Endothelial cell of umbilical vein (primary cell): ENCODE results near the gene EHMT1. TPM values are rescaled to one million over a fixed set of nuclear protein-coding genes. Genes with fewer than 3 reads are reported as not detected.

Experiments
- BruUV-seq: library from RNA; stranded (reverse); fragments of 400-500 nt; replicated peaks from 2 replicates; lab custom pipeline; 2021; lab: Mats Ljungman, UMichigan
- CTCF ChIA-PET: fragments of 300-600, 350-600 bp; sonication (Branson Sonifier 250); formaldehyde crosslinking; loops from one replicate; lab custom pipeline; 2021; ENCODE audit warnings: antibody characterized with exemption, inconsistent platforms; lab: Charles Lee
- POLR2A ChIA-PET: fragments of 300-600, 350-600 bp; sonication (Branson Sonifier 250); formaldehyde crosslinking; loops from one replicate; lab custom pipeline; 2021; ENCODE audit warnings: antibody characterized with exemption, inconsistent platforms; lab: Charles Lee
- DNase-seq: peaks from one replicate; pipeline ENCODE4 v3.0.0-alpha.2; 2011; ENCODE audit warnings: low read depth, low spot score
- FAIRE-seq: peaks from 2 replicates; lab custom pipeline; 2011; peaks lifted over from hg19 to GRCh38; lab: Jason Lieb, UNC
- H2AFZ ChIP-seq: 2 replicates; pipeline ENCODE4 v1.6.0; 2012; ENCODE audit warnings: low read depth, low read length, control low read depth, inconsistent platforms
- H3K27ac ChIP-seq: 2 replicates; pipeline ENCODE4 v1.5.1; 2011; ENCODE audit warnings: low read depth, mild to moderate bottlenecking, control low read depth, low read length, moderate library complexity; ENCODE audit not compliant: insufficient read depth
- H3K27me3 ChIP-seq, 2 experiments: 2 replicates each; pipeline versions ENCODE4 v1.6.0 to v1.6.1; 2011; ENCODE audit warnings: low read length in 2 of 2, mixed read lengths in 1 of 2; ENCODE audit not compliant: control insufficient read depth in 2 of 2, insufficient read depth in 2 of 2
- H3K36me3 ChIP-seq, 2 experiments: 2 replicates in 1 of 2; 3 replicates in 1 of 2; pipeline ENCODE4 v1.5.1; 2011; ENCODE audit warnings: low read length in 2 of 2, mild to moderate bottlenecking in 1 of 2, moderate library complexity in 1 of 2; ENCODE audit not compliant: control insufficient read depth in 2 of 2, insufficient read depth in 2 of 2; ENCODE audit errors: extremely low read depth in 1 of 2
- H3K4me1 ChIP-seq: 3 replicates; pipeline ENCODE4 v1.5.1; 2011; ENCODE audit warnings: mild to moderate bottlenecking, low read length; ENCODE audit not compliant: control insufficient read depth, insufficient read depth; ENCODE audit errors: extremely low read depth
- H3K4me2 ChIP-seq: 2 replicates; pipeline ENCODE4 v1.6.1; 2011; ENCODE audit warnings: low read length, control low read depth, mixed read lengths; ENCODE audit not compliant: insufficient read depth
- H3K4me3 ChIP-seq, 3 experiments: fragments of 200-600 bp in 1 of 3; sonication (generic), shearing (Covaris generic) in 1 of 3; replicated peaks in 1 of 3; 2 replicates each; pipeline ENCODE4 v1.5.1; 2011 to 2016; ENCODE audit warnings: control low read depth in 3 of 3, low read length in 3 of 3, mild to moderate bottlenecking in 2 of 3, inconsistent platforms in 1 of 3, low read depth in 1 of 3, moderate library complexity in 1 of 3; ENCODE audit not compliant: insufficient read depth in 1 of 3
- H3K79me2 ChIP-seq: 2 replicates; pipeline ENCODE4 v1.6.0; 2012; ENCODE audit warnings: low read length, inconsistent platforms; ENCODE audit not compliant: control insufficient read depth, insufficient read depth
- H3K9ac ChIP-seq: replicated peaks from 2 replicates; pipeline ENCODE3; 2011; ENCODE audit warnings: low read length, control low read depth; ENCODE audit not compliant: insufficient read depth; ENCODE audit errors: extremely low read depth
- H3K9me1 ChIP-seq: replicated peaks from 3 replicates; pipeline ENCODE4 v1.6.0; 2011; ENCODE audit warnings: mild to moderate bottlenecking, low read length; ENCODE audit not compliant: control insufficient read depth, insufficient read depth; ENCODE audit errors: extremely low read depth
- H3K9me3 ChIP-seq: replicated peaks from 2 replicates; pipeline ENCODE4 v1.5.1; 2012; ENCODE audit warnings: low read length, inconsistent platforms; ENCODE audit not compliant: control insufficient read depth, insufficient read depth
- H4K20me1 ChIP-seq: replicated peaks from 2 replicates; pipeline ENCODE3; 2011; ENCODE audit warnings: mild to moderate bottlenecking, low read length; ENCODE audit not compliant: control insufficient read depth, insufficient read depth; ENCODE audit errors: extremely low read depth
- EZH2 ChIP-seq: IDR thresholded peaks from 2 replicates; pipeline ENCODE4 v1.6.1; 2012; ENCODE audit warnings: borderline replicate concordance, low read depth, mild to moderate bottlenecking, moderate library complexity, low read length, inconsistent platforms; ENCODE audit not compliant: severe bottlenecking
- FOS ChIP-seq: IDR thresholded peaks from 2 replicates; pipeline ENCODE4 v1.6.1; 2011; ENCODE audit warnings: mild to moderate bottlenecking, low read length, moderate library complexity, borderline replicate concordance; ENCODE audit not compliant: insufficient read depth
- GATA2 ChIP-seq: IDR thresholded peaks from 2 replicates; pipeline ENCODE4 v1.7.0; 2011; ENCODE audit warnings: low read depth, mild to moderate bottlenecking, moderate library complexity, mixed read lengths, low read length; ENCODE audit not compliant: insufficient read length, insufficient read depth
- JUN ChIP-seq: IDR thresholded peaks from 2 replicates; pipeline ENCODE4 v1.6.1; 2011; ENCODE audit warnings: borderline replicate concordance, low read depth; ENCODE audit not compliant: insufficient read length, insufficient read depth
- MAX ChIP-seq: IDR thresholded peaks from 2 replicates; pipeline ENCODE4 v1.6.1; 2011; ENCODE audit not compliant: insufficient read depth, insufficient read length
- MYC ChIP-seq: IDR thresholded peaks from one replicate; pipeline ENCODE4 v1.6.1; 2011; ENCODE audit warnings: mild to moderate bottlenecking, low read depth, low read length
- POLR2A ChIP-seq: IDR thresholded peaks from 2 replicates; pipeline ENCODE4 v1.6.1; 2012; ENCODE audit warnings: low read depth, mild to moderate bottlenecking, control low read depth, low read length
- POLR2AphosphoS5 ChIP-seq: IDR thresholded peaks from 2 replicates; pipeline ENCODE4 v1.6.1; 2012; ENCODE audit warnings: low read depth, mild to moderate bottlenecking, control low read depth, low read length, moderate library complexity; ENCODE audit not compliant: insufficient read depth
- dilution Hi-C: fragments of 300-500 bp; cut with MboI; formaldehyde crosslinking; loops from one replicate; pipeline ENCODE4 v1.15.0; 2019; ENCODE audit warnings: low sequenced_read_pairs; ENCODE audit not compliant: extremely low pct_ligation_motif_present
- intact Hi-C: fragments of 100-400 bp; cut with micrococcal nuclease; formaldehyde crosslinking; loops from one replicate; pipeline ENCODE4 v1.10.0; 2022
- polyA plus RNA-seq, 4 experiments: library from polyadenylated mRNA; depleted of rRNA in 3 of 4; stranded (reverse) in 3 of 4; unstranded in 1 of 4; fragments of >200 nt; gene quantifications; 2 replicates each; pipeline versions ENCODE4 v1.2.1 to v1.2.3, GENCODE V29; 2011 to 2012; ENCODE audit warnings: missing spikeins in 1 of 4
- total RNA-seq: library from RNA; stranded (reverse); gene quantifications from 2 replicates; pipeline ENCODE4 v1.2.3, GENCODE V29; 2021
- TF ChIP-seq, protein P1 (sequence below), 2 donors: IDR thresholded peaks; 1 replicate in 1 of 2; 2 replicates in 1 of 2; pipeline ENCODE4 v1.5.1; 2011; ENCODE audit warnings: low read length in 2 of 2, mild to moderate bottlenecking in 2 of 2, moderate library complexity in 2 of 2, control low read depth in 1 of 2, inconsistent platforms in 1 of 2, low read depth in 1 of 2; ENCODE audit not compliant: insufficient read depth in 1 of 2; ENCODE audit errors: extremely low read depth in 1 of 2

Gene EHMT1
- total and polyA plus RNA-seq, 2 donors (not counting 3 experiments of a cell fraction or from before 2014, with no cell fraction given): 48.2 to 104 TPM

DNA sequence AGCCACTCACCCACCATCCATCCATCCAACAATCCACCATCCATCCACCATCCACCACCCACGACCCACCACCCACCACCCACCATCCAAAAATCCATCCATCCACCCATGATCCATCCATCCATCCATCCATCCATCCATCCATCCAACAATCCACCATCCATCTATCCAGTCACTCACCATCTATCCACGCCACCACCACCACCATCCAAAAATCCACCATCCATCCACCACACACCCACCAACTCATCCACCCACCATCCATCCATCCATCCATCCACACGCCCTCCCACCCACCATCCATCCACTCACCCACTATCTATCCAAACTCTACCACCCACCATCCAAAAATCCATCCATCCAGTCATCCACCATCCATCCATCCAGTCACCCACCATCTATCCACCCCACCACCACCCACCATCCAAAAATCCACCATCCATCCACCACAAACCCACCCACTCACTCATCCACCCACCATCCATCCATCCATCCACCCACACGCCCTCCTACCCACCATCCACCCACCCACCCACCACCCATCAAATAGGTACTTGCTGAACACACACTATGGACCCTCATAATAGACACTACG lies 49.1 kb upstream of the EHMT1 start:
- no peaks in the 10 kb centered on the region for H4K20me1 ChIP-seq
- TF ChIP-seq GATA2 (no peak), MYC (no peak), FOS (no peak), POLR2A (no peak), JUN (no peak), MAX (no peak), EZH2 (no peak), POLR2AphosphoS5 (no peak)
- TF ChIP-seq, protein P1, sequence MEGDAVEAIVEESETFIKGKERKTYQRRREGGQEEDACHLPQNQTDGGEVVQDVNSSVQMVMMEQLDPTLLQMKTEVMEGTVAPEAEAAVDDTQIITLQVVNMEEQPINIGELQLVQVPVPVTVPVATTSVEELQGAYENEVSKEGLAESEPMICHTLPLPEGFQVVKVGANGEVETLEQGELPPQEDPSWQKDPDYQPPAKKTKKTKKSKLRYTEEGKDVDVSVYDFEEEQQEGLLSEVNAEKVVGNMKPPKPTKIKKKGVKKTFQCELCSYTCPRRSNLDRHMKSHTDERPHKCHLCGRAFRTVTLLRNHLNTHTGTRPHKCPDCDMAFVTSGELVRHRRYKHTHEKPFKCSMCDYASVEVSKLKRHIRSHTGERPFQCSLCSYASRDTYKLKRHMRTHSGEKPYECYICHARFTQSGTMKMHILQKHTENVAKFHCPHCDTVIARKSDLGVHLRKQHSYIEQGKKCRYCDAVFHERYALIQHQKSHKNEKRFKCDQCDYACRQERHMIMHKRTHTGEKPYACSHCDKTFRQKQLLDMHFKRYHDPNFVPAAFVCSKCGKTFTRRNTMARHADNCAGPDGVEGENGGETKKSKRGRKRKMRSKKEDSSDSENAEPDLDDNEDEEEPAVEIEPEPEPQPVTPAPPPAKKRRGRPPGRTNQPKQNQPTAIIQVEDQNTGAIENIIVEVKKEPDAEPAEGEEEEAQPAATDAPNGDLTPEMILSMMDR (IDR thresholded peaks at IDR 0.05; ENCODE audit: extremely low read depth in 1 of 2, insufficient read depth in 1 of 2, low read depth in 1 of 2, low read length in 2 of 2): no peak
- no peak overlapping the region for H3K9ac ChIP-seq
- H2AFZ ChIP-seq: no peak overlapping the region
- no peak overlapping the region for H3K4me2 ChIP-seq
- no peaks in the 10 kb centered on the region for H3K27me3 ChIP-seq
- FAIRE-seq (no peak), DNase-seq (no peak)
- no peak overlapping the region for H3K4me3 ChIP-seq
- ChIA-PET CTCF (no interaction called here), POLR2A (no interaction called here)
- H3K79me2 ChIP-seq: peaks cover 11% of the 10 kb centered on the region
- no peaks in the 10 kb centered on the region for H3K9me3 ChIP-seq
- intact Hi-C loops (no loop called here), dilution Hi-C loops (no loop called here)
- no peaks in the 10 kb centered on the region for H3K9me1 ChIP-seq
- no TSS peak for BruUV-seq
- H3K36me3 ChIP-seq: peaks cover 5 to 25% of the 10 kb centered on the region in 2 experiments
- no peaks in the 10 kb centered on the region for H3K4me1 ChIP-seq
- H3K27ac ChIP-seq: no peak overlapping the region
